ENCODE results near the gene NPEPL1.

The NPEPL1 gene

GRCh38 chr20:58685988-58686387 lies 6.6 kb upstream of the NPEPL1 start:
- TF ChIP-seq FOXP2 (optimal IDR thresholded peaks at IDR 0.05; ENCODE audit: borderline replicate concordance, extremely low read depth, extremely low read length, insufficient read depth) (no peak), REST (IDR thresholded peaks at IDR 0.05; ENCODE audit: insufficient read depth in 1 of 2, low read depth in 2 of 2, low read length in 2 of 2) (no peak), POLR2AphosphoS5 (IDR thresholded peaks at IDR 0.05; ENCODE audit: low read depth, low read length) (no peak), TAF1 (IDR thresholded peaks at IDR 0.05; ENCODE audit: borderline replicate concordance, insufficient read depth, low read length) (no peak), SIN3A (IDR thresholded peaks at IDR 0.05; ENCODE audit: borderline replicate concordance, insufficient read depth, low read length) (no peak)

GRCh38 chr20:58688414-58688813 lies 4.2 kb upstream of the NPEPL1 start:
- no peak for TF ChIP-seq REST (IDR thresholded peaks at IDR 0.05; ENCODE audit: insufficient read depth in 1 of 2, low read depth in 2 of 2, low read length in 2 of 2)
- no peak for TF ChIP-seq FOXP2 (optimal IDR thresholded peaks at IDR 0.05; ENCODE audit: borderline replicate concordance, extremely low read depth, extremely low read length, insufficient read depth)
- no peak for TF ChIP-seq SIN3A (IDR thresholded peaks at IDR 0.05; ENCODE audit: borderline replicate concordance, insufficient read depth, low read length)
- no peak for TF ChIP-seq POLR2AphosphoS5 (IDR thresholded peaks at IDR 0.05; ENCODE audit: low read depth, low read length)
- TF ChIP-seq TAF1 (IDR thresholded peaks at IDR 0.05; ENCODE audit: borderline replicate concordance, insufficient read depth, low read length), result no peak

- TF ChIP-seq REST (IDR thresholded peaks at IDR 0.05; ENCODE audit: insufficient read depth in 1 of 2, low read depth in 2 of 2, low read length in 2 of 2), result no peak
- TF ChIP-seq FOXP2 (optimal IDR thresholded peaks at IDR 0.05; ENCODE audit: borderline replicate concordance, extremely low read depth, extremely low read length, insufficient read depth), result peak; percentile 13
Measured at GRCh38 chr20:58688840-58689239, 3.8 kb upstream of the NPEPL1 start.

GRCh38 chr20:58690396-58691135 lies 2.0 kb upstream of the NPEPL1 start:
- TF ChIP-seq REST (IDR thresholded peaks at IDR 0.05; ENCODE audit: insufficient read depth in 1 of 2, low read depth in 2 of 2, low read length in 2 of 2) (no peak), SIN3A (IDR thresholded peaks at IDR 0.05; ENCODE audit: borderline replicate concordance, insufficient read depth, low read length) (no peak), TAF1 (IDR thresholded peaks at IDR 0.05; ENCODE audit: borderline replicate concordance, insufficient read depth, low read length) (no peak), POLR2AphosphoS5 (IDR thresholded peaks at IDR 0.05; ENCODE audit: low read depth, low read length) (no peak)

All from PFSK-1 (cell line).